GM21786 (cell line): Measurements from ENCODE around the gene ECHDC3.

ENCODE experiments used
- ATAC-seq: cut with Tn5 transposase; IDR thresholded peaks from one replicate; pipeline ENCODE4 v1.9.1; 2021; ENCODE audit not compliant: unreplicated experiment

The ECHDC3 gene

GRCh38 chr10:11808808-11809207 is 66.6 kb downstream of the ECHDC3 start:
- ATAC-seq, result no peak

GRCh38 chr10:11810313-11810766 is 68.2 kb downstream of the ECHDC3 start:
- no peak for ATAC-seq

- ATAC-seq, result no peak
Measured at GRCh38 chr10:11810973-11811372, 68.8 kb downstream of the ECHDC3 start.

GRCh38 chr10:11813177-11813576 is 71.0 kb downstream of the ECHDC3 start:
- no peak for ATAC-seq
